H1 (cell line): ENCODE measurements around the gene TNS3. TPM values are rescaled to one million over a fixed set of nuclear protein-coding genes. Genes with fewer than 3 reads are reported as not detected.

ENCODE experiments used
- ASH2L ChIP-seq: fragments of 200-600, 300-600 bp; sonication (generic); IDR thresholded peaks from one replicate; pipeline ENCODE4 v1.7.1; 2017; ENCODE audit warnings: low read length
- CBX8 ChIP-seq: fragments of 300-800, 300-1000 bp; sonication (generic); IDR thresholded peaks from 2 replicates; pipeline ENCODE4 v1.7.1; 2016; ENCODE audit warnings: low read depth, low read length, borderline replicate concordance
- CTBP2 ChIP-seq: IDR thresholded peaks from 2 replicates; pipeline ENCODE4 v1.7.0; 2011; ENCODE audit warnings: borderline replicate concordance, mild to moderate bottlenecking, moderate library complexity, mixed read lengths, low read length; ENCODE audit not compliant: insufficient read depth, insufficient read length
- EP300 ChIP-seq, 2 experiments: IDR thresholded peaks; 1 replicate in 1 of 2; 2 replicates in 1 of 2; pipeline ENCODE4 v1.6.1; 2011 to 2012; ENCODE audit warnings: low read depth in 2 of 2, low read length in 2 of 2, mild to moderate bottlenecking in 2 of 2, borderline replicate concordance in 1 of 2, inconsistent platforms in 1 of 2, moderate library complexity in 1 of 2
- RXRA ChIP-seq: IDR thresholded peaks from 2 replicates; pipeline ENCODE4 v1.6.1; 2011; ENCODE audit warnings: low read depth, mild to moderate bottlenecking, low read length, moderate library complexity; ENCODE audit not compliant: insufficient read depth
- SP4 ChIP-seq: IDR thresholded peaks from 2 replicates; pipeline ENCODE4 v1.6.1; 2012; ENCODE audit warnings: low read length, inconsistent platforms
- TAF1 ChIP-seq: IDR thresholded peaks from 2 replicates; pipeline ENCODE4 v1.6.1; 2011; ENCODE audit warnings: mild to moderate bottlenecking, low read depth, low read length
- polyA plus RNA-seq, 7 experiments: library from polyadenylated mRNA; depleted of rRNA in 3 of 7; stranded (reverse) in 5 of 7; unstranded in 2 of 7; fragments of >200 nt in 5 of 7; fragments of 200-250 nt in 2 of 7; gene quantifications; 1 replicate in 5 of 7; 2 replicates in 1 of 7; 4 replicates in 1 of 7; pipeline versions ENCODE4 v1.2.1 to v1.2.3, GENCODE V29; 2011 to 2013; ENCODE audit warnings: missing spikeins in 2 of 7, mixed read lengths in 2 of 7
- total RNA-seq: library from RNA; stranded (reverse); fragmentation: NEBNext Ultra II Directional; extraction: Animal tissue kit (Norgen Biotek cat#: 25700); gene quantifications from 2 replicates; pipeline ENCODE4 v1.2.1, GENCODE V29; 2021
- TF ChIP-seq, protein P1 (sequence below), 3 experiments: IDR thresholded peaks; 1 replicate in 2 of 3; 2 replicates in 1 of 3; pipeline versions ENCODE4 v1.5.1 to v1.6.1; 2011; ENCODE audit warnings: low read length in 3 of 3, mild to moderate bottlenecking in 3 of 3, inconsistent platforms in 2 of 3, low read depth in 1 of 3, moderate library complexity in 1 of 3; ENCODE audit not compliant: insufficient read depth in 1 of 3; ENCODE audit errors: control extremely low read depth in 1 of 3

The TNS3 gene
- total and polyA plus RNA-seq, 2 of the 8 experiments (the other 6 are each of a cell fraction or from before 2014, with no cell fraction given), result 11.9 to 24.2 TPM

DNA sequence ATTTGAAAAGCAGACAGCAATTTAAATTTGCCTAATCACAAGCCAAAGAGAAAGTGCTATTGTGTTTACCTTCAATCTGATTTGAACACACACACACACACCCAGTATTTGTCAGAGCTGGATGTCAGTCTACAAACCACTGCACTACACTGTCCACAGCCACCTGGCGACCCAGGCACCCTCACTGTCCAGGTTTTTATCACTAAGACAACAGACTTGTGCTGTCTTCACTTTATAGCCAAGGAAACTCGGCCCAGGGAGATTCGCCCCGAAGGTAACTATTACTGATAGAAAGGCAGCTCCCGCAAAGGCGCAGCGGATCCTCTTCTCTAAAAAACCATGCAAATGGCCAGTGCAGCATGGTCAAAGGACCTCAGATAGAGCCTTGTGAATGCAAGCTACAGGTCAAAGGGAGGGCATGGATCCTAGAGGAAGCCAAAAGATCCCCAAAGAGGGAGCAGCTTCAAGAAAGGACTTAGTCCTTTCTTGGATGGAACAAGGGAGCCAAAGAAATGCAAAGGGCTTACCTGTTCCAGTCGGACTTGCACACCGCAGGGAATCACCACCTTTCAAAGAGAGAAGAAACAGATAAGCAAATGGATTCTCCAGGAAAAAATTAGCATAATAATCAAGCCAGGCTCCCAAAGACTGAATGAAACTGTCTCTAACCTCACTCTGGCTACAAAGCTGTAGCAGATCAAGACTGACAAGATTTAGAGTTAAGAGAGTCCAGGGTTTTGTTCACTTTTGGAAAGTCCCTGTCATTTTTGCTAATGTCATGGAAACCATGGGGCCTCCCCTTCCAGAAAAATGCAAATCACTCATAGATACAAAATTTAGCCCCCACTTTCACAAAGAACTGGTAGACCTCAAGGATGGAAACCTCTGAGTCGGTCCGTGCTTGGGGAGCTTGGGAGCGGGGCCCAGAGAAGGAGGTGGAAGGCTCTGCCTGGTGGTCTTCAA lies 101.1 kb downstream of the TNS3 start (continued):
- TF ChIP-seq CTBP2 (peak; percentile 87), EP300 (IDR thresholded peaks at IDR 0.05; ENCODE audit: borderline replicate concordance in 1 of 2, low read depth in 2 of 2, low read length in 2 of 2) (peak in 1 of 2 experiments; percentile 65; a peak in 1 of 3 replicates), SP4 (no peak), RXRA (peak; percentile 94), ASH2L (peak; percentile 21), TAF1 (no peak), CBX8 (no peak)
- TF ChIP-seq, protein P1, sequence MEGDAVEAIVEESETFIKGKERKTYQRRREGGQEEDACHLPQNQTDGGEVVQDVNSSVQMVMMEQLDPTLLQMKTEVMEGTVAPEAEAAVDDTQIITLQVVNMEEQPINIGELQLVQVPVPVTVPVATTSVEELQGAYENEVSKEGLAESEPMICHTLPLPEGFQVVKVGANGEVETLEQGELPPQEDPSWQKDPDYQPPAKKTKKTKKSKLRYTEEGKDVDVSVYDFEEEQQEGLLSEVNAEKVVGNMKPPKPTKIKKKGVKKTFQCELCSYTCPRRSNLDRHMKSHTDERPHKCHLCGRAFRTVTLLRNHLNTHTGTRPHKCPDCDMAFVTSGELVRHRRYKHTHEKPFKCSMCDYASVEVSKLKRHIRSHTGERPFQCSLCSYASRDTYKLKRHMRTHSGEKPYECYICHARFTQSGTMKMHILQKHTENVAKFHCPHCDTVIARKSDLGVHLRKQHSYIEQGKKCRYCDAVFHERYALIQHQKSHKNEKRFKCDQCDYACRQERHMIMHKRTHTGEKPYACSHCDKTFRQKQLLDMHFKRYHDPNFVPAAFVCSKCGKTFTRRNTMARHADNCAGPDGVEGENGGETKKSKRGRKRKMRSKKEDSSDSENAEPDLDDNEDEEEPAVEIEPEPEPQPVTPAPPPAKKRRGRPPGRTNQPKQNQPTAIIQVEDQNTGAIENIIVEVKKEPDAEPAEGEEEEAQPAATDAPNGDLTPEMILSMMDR (IDR thresholded peaks at IDR 0.05; ENCODE audit: control extremely low read depth in 1 of 3, insufficient read depth in 1 of 3, low read depth in 1 of 3, low read length in 3 of 3), result no peak
